Neural progenitor cell (in vitro differentiated cells): Measurements from ENCODE around the gene GNS. TPM values are rescaled to one million over a fixed set of nuclear protein-coding genes. Genes with fewer than 3 reads are reported as not detected.

Experiments used
- DNase-seq: peaks from one replicate; pipeline ENCODE4 v3.0.0-alpha.2; 2016; ENCODE audit warnings: low spot score
- H2AFZ ChIP-seq: fragments of 200-600 bp; sonication (generic); replicated peaks from 2 replicates; pipeline ENCODE4 v1.6.1; 2016; ENCODE audit warnings: antibody characterized with exemption
- H3F3A ChIP-seq: fragments of 200-600 bp; sonication (generic); 2 replicates; pipeline ENCODE4 v1.6.1; 2016; ENCODE audit warnings: antibody characterized with exemption, low read depth
- H3K27ac ChIP-seq: fragments of 200-600 bp; sonication (generic); 2 replicates; pipeline ENCODE4 v1.5.1; 2016; ENCODE audit warnings: mild to moderate bottlenecking
- H3K27me3 ChIP-seq: fragments of 200-600 bp; sonication (generic); 2 replicates; pipeline ENCODE4 v1.6.1; 2016; ENCODE audit warnings: mild to moderate bottlenecking, moderate library complexity
- H3K36me3 ChIP-seq: fragments of 200-600 bp; sonication (generic); 2 replicates; pipeline ENCODE4 v1.5.1; 2016
- H3K4me1 ChIP-seq: fragments of 200-600 bp; sonication (generic); 2 replicates; pipeline ENCODE4 v1.6.1; 2016; ENCODE audit warnings: mixed run types
- H3K4me2 ChIP-seq: fragments of 200-600 bp; sonication (generic); 2 replicates; pipeline ENCODE4 v1.6.1; 2016
- H3K4me3 ChIP-seq: fragments of 200-600 bp; sonication (generic); 2 replicates; pipeline ENCODE4 v1.5.1; 2016
- H3K79me2 ChIP-seq: fragments of 200-600 bp; sonication (generic); 2 replicates; pipeline ENCODE4 v1.6.1; 2016; ENCODE audit warnings: low read depth
- H3K9ac ChIP-seq: fragments of 200-600 bp; sonication (generic); 2 replicates; pipeline ENCODE4 v1.6.1; 2016
- H3K9me3 ChIP-seq: fragments of 200-600 bp; sonication (generic); 2 replicates; pipeline ENCODE4 v1.5.1; 2016; ENCODE audit warnings: low read depth
- H4K20me1 ChIP-seq: fragments of 200-600 bp; sonication (generic); 2 replicates; pipeline ENCODE4 v1.6.1; 2016; ENCODE audit warnings: low read depth
- H3K27ac Mint-ChIP-seq: 3 replicates; pipeline ENCODE4 v1.8.0; 2021; ENCODE audit warnings: mixed read lengths
- H3K27me3 Mint-ChIP-seq: 2 replicates; pipeline ENCODE4 v1.8.0; 2022; ENCODE audit warnings: low read depth, mild to moderate bottlenecking, inconsistent platforms, moderate library complexity, mixed read lengths; ENCODE audit not compliant: insufficient read depth
- H3K36me3 Mint-ChIP-seq: 3 replicates; pipeline ENCODE4 v1.8.0; 2021; ENCODE audit warnings: mixed read lengths
- H3K4me1 Mint-ChIP-seq: 3 replicates; pipeline ENCODE4 v1.8.0; 2021; ENCODE audit warnings: mixed read lengths
- H3K4me3 Mint-ChIP-seq: 3 replicates; pipeline ENCODE4 v1.8.0; 2021; ENCODE audit warnings: mild to moderate bottlenecking, moderate library complexity, mixed read lengths
- H3K9me3 Mint-ChIP-seq: 3 replicates; pipeline ENCODE4 v1.8.0; 2020; ENCODE audit warnings: mixed read lengths
- CTCF ChIP-seq: fragments of 200-600 bp; sonication (generic); IDR thresholded peaks from 2 replicates; pipeline ENCODE4 v1.5.1; 2017; ENCODE audit warnings: antibody characterized with exemption, mild to moderate bottlenecking
- EZH2 ChIP-seq: fragments of 200-600 bp; sonication (generic); IDR thresholded peaks from 2 replicates; pipeline ENCODE4 v1.6.1; 2017; ENCODE audit warnings: antibody characterized with exemption, mild to moderate bottlenecking, moderate library complexity
- EZH2phosphoT487 ChIP-seq: fragments of 200-600 bp; sonication (generic); IDR thresholded peaks from 2 replicates; pipeline ENCODE4 v1.6.1; 2017; ENCODE audit warnings: antibody characterized with exemption
- total RNA-seq: library from RNA; depleted of rRNA; stranded (reverse); fragments of >200 nt; gene quantifications from 2 replicates; pipeline ENCODE4 v1.2.3, GENCODE V29; 2015; ENCODE audit warnings: low replicate concordance

GNS gene
- total RNA-seq, 1 donor from 2014 or later: 41.2 TPM

DNA sequence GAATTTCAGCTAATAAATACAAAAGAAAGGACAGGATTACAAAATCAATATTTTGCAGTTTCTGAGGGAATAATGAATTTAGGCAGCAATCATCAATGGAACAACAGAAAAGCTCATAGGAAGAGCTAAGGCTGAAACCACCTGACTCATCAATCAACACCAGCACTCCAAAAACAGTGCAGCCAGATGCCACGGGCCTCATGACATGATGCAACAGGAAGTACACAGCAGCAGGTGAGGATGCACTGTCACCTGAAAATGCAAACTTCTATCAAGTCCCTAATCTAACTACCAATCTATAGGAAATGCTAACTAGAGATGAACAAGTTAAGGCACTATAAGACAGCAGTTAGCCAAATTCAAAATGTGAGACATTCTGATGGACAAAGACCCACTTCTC lies 21.7 kb downstream of the GNS start:
- H3K9me3 ChIP-seq: no peaks in the 10 kb centered on the region
- no peak overlapping the region for H3K27ac Mint-ChIP-seq
- H3K27ac ChIP-seq: no peak overlapping the region
- no peak for DNase-seq
- H2AFZ ChIP-seq: no peak overlapping the region
- H3K9me3 Mint-ChIP-seq: no peaks in the 10 kb centered on the region
- no peaks in the 10 kb centered on the region for H3F3A ChIP-seq
- H3K27me3 Mint-ChIP-seq: no peaks in the 10 kb centered on the region
- H3K4me3 ChIP-seq: no peak overlapping the region
- H3K27me3 ChIP-seq: no peaks in the 10 kb centered on the region
- no peaks in the 10 kb centered on the region for H3K79me2 ChIP-seq
- no peaks in the 10 kb centered on the region for H3K4me1 ChIP-seq
- no peaks in the 10 kb centered on the region for H3K36me3 ChIP-seq
- H3K36me3 Mint-ChIP-seq: peaks cover 39% of the 10 kb centered on the region
- no peaks in the 10 kb centered on the region for H3K4me1 Mint-ChIP-seq
- TF ChIP-seq EZH2 (no peak), EZH2phosphoT487 (no peak), CTCF (no peak)
- no peak overlapping the region for H3K9ac ChIP-seq
- H4K20me1 ChIP-seq: no peaks in the 10 kb centered on the region
- H3K4me2 ChIP-seq: no peak overlapping the region
- H3K4me3 Mint-ChIP-seq: no peak overlapping the region

DNA sequence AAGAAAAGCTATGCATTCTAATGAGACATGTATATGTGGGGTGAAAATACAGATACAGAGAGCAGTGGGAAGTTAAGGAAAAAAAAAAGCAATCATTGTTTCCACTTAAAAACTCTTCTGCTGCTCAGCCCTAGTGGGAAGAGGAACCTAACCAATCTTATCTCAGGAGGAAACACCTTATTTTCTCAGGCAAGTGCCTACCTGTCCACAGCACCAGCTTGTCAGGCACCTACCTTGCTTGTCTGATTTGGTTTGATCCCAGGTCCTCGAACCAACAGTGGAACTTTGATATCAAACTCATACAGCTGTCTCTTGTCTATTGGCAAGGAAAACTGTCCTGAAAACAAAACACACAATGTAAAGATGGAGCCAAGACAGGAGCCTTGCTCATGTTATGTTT lies 22.4 kb downstream of the GNS start:
- H3K4me1 ChIP-seq: no peaks in the 10 kb centered on the region
- H3K36me3 ChIP-seq: no peaks in the 10 kb centered on the region
- H3K4me3 ChIP-seq: no peak overlapping the region
- no peak overlapping the region for H3K9ac ChIP-seq
- no peaks in the 10 kb centered on the region for H3F3A ChIP-seq
- TF ChIP-seq CTCF: no peak
- TF ChIP-seq EZH2: no peak
- TF ChIP-seq EZH2phosphoT487: no peak
- Mint-ChIP-seq H3K9me3 (no peaks in the 10 kb centered on the region), H3K36me3 (peaks cover 39% of the 10 kb centered on the region), H3K27me3 (no peaks in the 10 kb centered on the region), H3K27ac (no peak overlapping the region), H3K4me1 (no peaks in the 10 kb centered on the region), H3K4me3 (no peak overlapping the region)
- H3K27ac ChIP-seq: no peak overlapping the region
- no peak for DNase-seq
- no peak overlapping the region for H3K4me2 ChIP-seq
- no peaks in the 10 kb centered on the region for H3K79me2 ChIP-seq
- H3K9me3 ChIP-seq: no peaks in the 10 kb centered on the region
- no peaks in the 10 kb centered on the region for H4K20me1 ChIP-seq
- no peaks in the 10 kb centered on the region for H3K27me3 ChIP-seq
- H2AFZ ChIP-seq: no peak overlapping the region

GRCh38 chr12:64735442-64735841 lies 23.8 kb downstream of the GNS start:
- H3K4me1 ChIP-seq: no peaks in the 10 kb centered on the region
- H3K27ac ChIP-seq: no peak overlapping the region
- no peak overlapping the region for H3K9ac ChIP-seq
- Mint-ChIP-seq H3K4me1 (no peaks in the 10 kb centered on the region), H3K27ac (no peak overlapping the region), H3K9me3 (no peaks in the 10 kb centered on the region), H3K36me3 (peaks cover 34% of the 10 kb centered on the region), H3K27me3 (no peaks in the 10 kb centered on the region), H3K4me3 (no peak overlapping the region)
- no peaks in the 10 kb centered on the region for H3K36me3 ChIP-seq
- no peak overlapping the region for H3K4me2 ChIP-seq
- no peaks in the 10 kb centered on the region for H4K20me1 ChIP-seq
- H3K9me3 ChIP-seq: no peaks in the 10 kb centered on the region
- H3K27me3 ChIP-seq: no peaks in the 10 kb centered on the region
- no peaks in the 10 kb centered on the region for H3K79me2 ChIP-seq
- TF ChIP-seq EZH2: no peak
- no peak for TF ChIP-seq EZH2phosphoT487
- no peak for TF ChIP-seq CTCF
- no peak overlapping the region for H2AFZ ChIP-seq
- H3K4me3 ChIP-seq: no peak overlapping the region
- H3F3A ChIP-seq: no peaks in the 10 kb centered on the region
- no peak for DNase-seq

DNA sequence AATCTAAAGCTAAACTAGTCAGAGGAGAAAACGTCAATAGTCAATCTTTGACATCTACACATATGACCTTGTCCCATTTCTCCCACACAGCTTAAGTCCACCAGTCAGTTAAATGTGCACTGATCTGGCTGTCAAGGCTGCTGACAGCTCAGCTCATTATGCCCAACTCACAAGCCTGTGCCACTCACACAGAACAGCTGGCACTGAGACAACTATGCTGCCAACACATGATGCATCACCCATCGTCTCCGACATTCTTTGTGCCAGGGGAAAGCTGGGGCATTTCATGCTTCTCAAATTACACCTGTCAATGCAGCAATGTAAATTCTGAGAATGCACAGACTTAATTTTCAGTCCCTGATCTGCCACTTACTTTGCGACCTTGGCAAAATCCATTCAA lies 25.3 kb downstream of the GNS start:
- no peaks in the 10 kb centered on the region for H3K4me1 ChIP-seq
- Mint-ChIP-seq H3K36me3 (peaks cover 22% of the 10 kb centered on the region), H3K27me3 (no peaks in the 10 kb centered on the region), H3K9me3 (no peaks in the 10 kb centered on the region), H3K4me1 (no peaks in the 10 kb centered on the region), H3K27ac (no peak overlapping the region), H3K4me3 (no peak overlapping the region)
- no peak for DNase-seq
- no peak overlapping the region for H3K9ac ChIP-seq
- H2AFZ ChIP-seq: no peak overlapping the region
- H3K4me2 ChIP-seq: no peak overlapping the region
- no peaks in the 10 kb centered on the region for H4K20me1 ChIP-seq
- no peaks in the 10 kb centered on the region for H3K9me3 ChIP-seq
- TF ChIP-seq EZH2: no peak
- no peak for TF ChIP-seq CTCF
- TF ChIP-seq EZH2phosphoT487: no peak
- H3K27me3 ChIP-seq: no peaks in the 10 kb centered on the region
- no peaks in the 10 kb centered on the region for H3F3A ChIP-seq
- no peak overlapping the region for H3K4me3 ChIP-seq
- no peaks in the 10 kb centered on the region for H3K79me2 ChIP-seq
- H3K27ac ChIP-seq: no peak overlapping the region
- H3K36me3 ChIP-seq: no peaks in the 10 kb centered on the region
